Measurements from ENCODE around the gene SORBS1.

DNA sequence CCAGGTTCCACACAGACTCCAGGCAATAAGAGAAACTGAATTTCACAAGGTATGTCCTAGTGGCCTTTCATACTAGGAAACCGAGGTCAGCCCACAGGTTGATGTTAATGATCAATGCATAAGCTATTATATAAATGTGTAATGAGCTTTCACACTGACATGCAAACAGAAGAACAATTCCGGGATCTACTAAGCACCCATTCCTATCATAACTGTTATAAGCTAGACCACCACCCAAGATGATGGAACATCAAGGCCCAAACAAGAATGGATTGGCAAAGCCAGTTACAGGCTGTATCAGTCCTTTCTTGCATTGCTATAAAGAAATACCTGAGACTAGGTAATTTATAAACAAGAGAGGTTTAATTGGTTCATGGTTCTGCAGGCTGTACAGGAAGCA lies 15.2 kb downstream of the SORBS1 start:
- TF ChIP-seq, protein P1, sequence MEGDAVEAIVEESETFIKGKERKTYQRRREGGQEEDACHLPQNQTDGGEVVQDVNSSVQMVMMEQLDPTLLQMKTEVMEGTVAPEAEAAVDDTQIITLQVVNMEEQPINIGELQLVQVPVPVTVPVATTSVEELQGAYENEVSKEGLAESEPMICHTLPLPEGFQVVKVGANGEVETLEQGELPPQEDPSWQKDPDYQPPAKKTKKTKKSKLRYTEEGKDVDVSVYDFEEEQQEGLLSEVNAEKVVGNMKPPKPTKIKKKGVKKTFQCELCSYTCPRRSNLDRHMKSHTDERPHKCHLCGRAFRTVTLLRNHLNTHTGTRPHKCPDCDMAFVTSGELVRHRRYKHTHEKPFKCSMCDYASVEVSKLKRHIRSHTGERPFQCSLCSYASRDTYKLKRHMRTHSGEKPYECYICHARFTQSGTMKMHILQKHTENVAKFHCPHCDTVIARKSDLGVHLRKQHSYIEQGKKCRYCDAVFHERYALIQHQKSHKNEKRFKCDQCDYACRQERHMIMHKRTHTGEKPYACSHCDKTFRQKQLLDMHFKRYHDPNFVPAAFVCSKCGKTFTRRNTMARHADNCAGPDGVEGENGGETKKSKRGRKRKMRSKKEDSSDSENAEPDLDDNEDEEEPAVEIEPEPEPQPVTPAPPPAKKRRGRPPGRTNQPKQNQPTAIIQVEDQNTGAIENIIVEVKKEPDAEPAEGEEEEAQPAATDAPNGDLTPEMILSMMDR (IDR thresholded peaks at IDR 0.05; ENCODE audit: poor library complexity), result no peak
- no peak for TF ChIP-seq EZH2 (IDR thresholded peaks at IDR 0.05; ENCODE audit: borderline replicate concordance)

Data from hepatocyte (in vitro differentiated cells).